MCF 10A (cell line): ENCODE data around the gene RPL7L1. TPM values are rescaled to one million over a fixed set of nuclear protein-coding genes. Genes with fewer than 3 reads are reported as not detected.

Experiments used
- BruUV-seq: library from RNA; stranded (reverse); fragments of 400-500 nt; replicated peaks from 2 replicates; lab custom pipeline; 2021; lab: Mats Ljungman, UMichigan
- CTCF ChIA-PET: fragments of 300-600 bp; sonication (Branson Sonifier 250); formaldehyde crosslinking; extraction: SDS; loops from one replicate; lab custom pipeline; 2021; ENCODE audit warnings: antibody characterized with exemption, inconsistent platforms; lab: Yijun Ruan, JAX
- POLR2A ChIA-PET: fragments of 300-600, 350-650 bp; sonication (Branson Sonifier 250); formaldehyde crosslinking; extraction: SDS; loops from one replicate; lab custom pipeline; 2020; ENCODE audit warnings: antibody characterized with exemption, inconsistent platforms; lab: Yijun Ruan, JAX
- DNase-seq: peaks from one replicate; pipeline ENCODE4 v3.0.0-alpha.2; 2018; ENCODE audit not compliant: unreplicated experiment
- H3K27ac Mint-ChIP-seq: one replicate; pipeline ENCODE4 v1.8.0; 2022; ENCODE audit warnings: mild to moderate bottlenecking, low read depth, mixed read lengths; ENCODE audit not compliant: unreplicated experiment
- H3K27me3 Mint-ChIP-seq: one replicate; pipeline ENCODE4 v1.8.0; 2022; ENCODE audit warnings: mixed read lengths; ENCODE audit not compliant: insufficient read depth, unreplicated experiment
- H3K36me3 Mint-ChIP-seq: one replicate; pipeline ENCODE4 v1.8.0; 2022; ENCODE audit warnings: mild to moderate bottlenecking, moderate library complexity, mixed read lengths; ENCODE audit not compliant: insufficient read depth, unreplicated experiment
- H3K4me1 Mint-ChIP-seq: one replicate; pipeline ENCODE4 v1.8.0; 2022; ENCODE audit warnings: mixed read lengths; ENCODE audit not compliant: insufficient read depth, unreplicated experiment
- H3K4me3 Mint-ChIP-seq: one replicate; pipeline ENCODE4 v1.8.0; 2022; ENCODE audit warnings: mild to moderate bottlenecking, moderate library complexity, mixed read lengths; ENCODE audit not compliant: unreplicated experiment
- H3K9me3 Mint-ChIP-seq: one replicate; pipeline ENCODE4 v1.8.0; 2022; ENCODE audit warnings: mixed read lengths; ENCODE audit not compliant: unreplicated experiment
- CTCF ChIP-seq: fragments of 200-600 bp; IDR thresholded peaks from one replicate; pipeline ENCODE4 v1.8.0; 2022; ENCODE audit warnings: antibody characterized with exemption, mild to moderate bottlenecking; ENCODE audit not compliant: unreplicated experiment
- intact Hi-C: fragments of 100-400 bp; cut with micrococcal nuclease; formaldehyde crosslinking; loops from 2 replicates; pipeline ENCODE4 v1.14.1; 2022
- total RNA-seq: library from RNA; stranded (reverse); gene quantifications from 2 replicates; pipeline ENCODE4 v1.2.3, GENCODE V29; 2022

The RPL7L1 gene
- total RNA-seq, 1 experiment from 2014 or later: 121 TPM

- ChIA-PET CTCF (interaction anchor here (1.2 kb wide), 1 partner anchor 291 kb away, joined by 3 read pairs; no protein-coding TSS in a partner anchor), POLR2A (interaction anchor here (2.3 kb wide), 1 partner anchor 9 kb away, joined by 16 read pairs; the partner anchor contains the start of gene CNPY3)
- intact Hi-C loops: no loop called here
- H3K36me3 Mint-ChIP-seq: peaks cover 47% of the 10 kb centered on the region
- TF ChIP-seq CTCF: no peak
- peaks cover 5% of the 10 kb centered on the region for H3K4me1 Mint-ChIP-seq
- DNase-seq: no peak
- H3K9me3 Mint-ChIP-seq: no peaks in the 10 kb centered on the region
- no peaks in the 10 kb centered on the region for H3K27me3 Mint-ChIP-seq
- H3K4me3 Mint-ChIP-seq: no peak overlapping the region
- BruUV-seq: no TSS peak
- no peak overlapping the region for H3K27ac Mint-ChIP-seq
These were observed 59.8 kb downstream of the RPL7L1 start for GRCh38 chr6:42938987-42939809.

Other genes starting within 250 kb of the RPL7L1 start
- not detected in 2 replicates for gene PRPH2, start 157.0 kb upstream of the RPL7L1 start, total RNA-seq
- 13.7 and 19.4 TPM in 2 replicates for gene TBCC, start 133.5 kb upstream of the RPL7L1 start, total RNA-seq
- gene BICRAL, start 97.6 kb upstream of the RPL7L1 start, total RNA-seq: 8.4 and 9.8 TPM in 2 replicates
- gene PTCRA, start 36.4 kb downstream of the RPL7L1 start, total RNA-seq: not detected in 2 replicates
- 21.9 and 22.5 TPM in 2 replicates for gene CNPY3, start 49.9 kb downstream of the RPL7L1 start, total RNA-seq
- gene GNMT, start 81.1 kb downstream of the RPL7L1 start, total RNA-seq: 0.30 TPM in 1 of 2 replicates, not detected in the other
- 25.8 and 34.0 TPM in 2 replicates for gene PEX6, start 99.6 kb downstream of the RPL7L1 start, total RNA-seq
- gene PPP2R5D, start 105.0 kb downstream of the RPL7L1 start, total RNA-seq: 16.5 and 17.9 TPM in 2 replicates
- gene MEA1, start 134.3 kb downstream of the RPL7L1 start, total RNA-seq: 71.8 and 79.9 TPM in 2 replicates
- gene KLHDC3, start 134.6 kb downstream of the RPL7L1 start, total RNA-seq: 35.6 and 39.2 TPM in 2 replicates
- 72.8 and 80.4 TPM in 2 replicates for gene RRP36, start 142.0 kb downstream of the RPL7L1 start, total RNA-seq
- gene CUL7, start 174.2 kb downstream of the RPL7L1 start, total RNA-seq: 22.7 and 31.4 TPM in 2 replicates
- gene MRPL2, start 179.8 kb downstream of the RPL7L1 start, total RNA-seq: 155 and 174 TPM in 2 replicates
- gene KLC4, start 180.0 kb downstream of the RPL7L1 start, total RNA-seq: 17.5 and 23.4 TPM in 2 replicates
- 42.6 and 48.4 TPM in 2 replicates for gene PTK7, start 196.7 kb downstream of the RPL7L1 start, total RNA-seq